ENCODE results near the gene ERG. TPM values are rescaled to one million over a fixed set of nuclear protein-coding genes. Genes with fewer than 3 reads are reported as not detected.

The ERG gene
- polyA plus RNA-seq, 1 experiment, result not detected

DNA sequence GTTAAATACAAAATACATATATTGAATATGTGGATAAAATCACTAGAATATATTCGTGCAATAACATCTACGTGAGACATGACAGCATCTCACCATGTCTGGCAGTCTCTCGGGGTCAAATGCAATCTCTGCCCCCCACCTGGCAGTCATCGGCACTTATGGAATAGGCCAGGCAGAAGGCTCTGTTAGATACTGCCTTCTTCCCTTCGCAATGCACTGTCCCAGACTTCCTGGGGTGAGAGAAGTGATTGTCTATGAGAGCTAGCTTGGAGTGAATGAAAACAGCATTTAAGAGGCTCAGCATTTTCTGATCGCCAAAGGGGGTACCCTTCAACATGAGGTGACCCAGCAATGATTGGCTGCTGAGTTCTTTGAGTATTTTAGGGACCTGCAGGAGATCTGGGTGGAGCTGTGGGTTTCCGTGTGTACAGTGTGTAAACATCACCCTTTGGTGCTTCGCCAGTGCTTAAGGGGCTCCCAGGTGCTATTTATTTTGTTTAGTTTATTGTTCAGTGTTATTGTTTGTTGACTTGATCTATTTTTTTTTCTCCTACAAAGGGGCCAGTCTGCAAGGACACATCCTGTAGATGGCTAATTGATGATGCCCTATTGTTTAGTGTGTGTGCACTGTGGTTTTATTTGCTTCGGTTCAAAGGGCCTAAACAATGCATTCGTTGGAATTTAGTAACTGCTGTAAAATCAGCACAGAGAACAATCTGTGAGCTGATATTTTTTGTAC is 10.2 kb downstream of the ERG start:
- H3K27ac ChIP-seq (ENCODE audit: low read depth, low read length), result no peak overlapping the region
- POLR2A ChIA-PET, result no interaction called here
- DNase-seq (ENCODE audit: low read depth, low spot score), result no peak
- peaks cover 10% of the 10 kb centered on the region for H3K27me3 ChIP-seq (ENCODE audit: control insufficient read depth, insufficient read depth, low read length)
- H3K4me3 ChIP-seq (ENCODE audit: low read depth, low read length), result no peak overlapping the region
- TF ChIP-seq, protein P1, sequence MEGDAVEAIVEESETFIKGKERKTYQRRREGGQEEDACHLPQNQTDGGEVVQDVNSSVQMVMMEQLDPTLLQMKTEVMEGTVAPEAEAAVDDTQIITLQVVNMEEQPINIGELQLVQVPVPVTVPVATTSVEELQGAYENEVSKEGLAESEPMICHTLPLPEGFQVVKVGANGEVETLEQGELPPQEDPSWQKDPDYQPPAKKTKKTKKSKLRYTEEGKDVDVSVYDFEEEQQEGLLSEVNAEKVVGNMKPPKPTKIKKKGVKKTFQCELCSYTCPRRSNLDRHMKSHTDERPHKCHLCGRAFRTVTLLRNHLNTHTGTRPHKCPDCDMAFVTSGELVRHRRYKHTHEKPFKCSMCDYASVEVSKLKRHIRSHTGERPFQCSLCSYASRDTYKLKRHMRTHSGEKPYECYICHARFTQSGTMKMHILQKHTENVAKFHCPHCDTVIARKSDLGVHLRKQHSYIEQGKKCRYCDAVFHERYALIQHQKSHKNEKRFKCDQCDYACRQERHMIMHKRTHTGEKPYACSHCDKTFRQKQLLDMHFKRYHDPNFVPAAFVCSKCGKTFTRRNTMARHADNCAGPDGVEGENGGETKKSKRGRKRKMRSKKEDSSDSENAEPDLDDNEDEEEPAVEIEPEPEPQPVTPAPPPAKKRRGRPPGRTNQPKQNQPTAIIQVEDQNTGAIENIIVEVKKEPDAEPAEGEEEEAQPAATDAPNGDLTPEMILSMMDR (IDR thresholded peaks at IDR 0.05; ENCODE audit: low read depth, low read length), result no peak
- H3K9me3 ChIP-seq (ENCODE audit: control insufficient read depth, insufficient read depth, low read length), result no peaks in the 10 kb centered on the region
- CTCF ChIA-PET, result no interaction called here

DNA sequence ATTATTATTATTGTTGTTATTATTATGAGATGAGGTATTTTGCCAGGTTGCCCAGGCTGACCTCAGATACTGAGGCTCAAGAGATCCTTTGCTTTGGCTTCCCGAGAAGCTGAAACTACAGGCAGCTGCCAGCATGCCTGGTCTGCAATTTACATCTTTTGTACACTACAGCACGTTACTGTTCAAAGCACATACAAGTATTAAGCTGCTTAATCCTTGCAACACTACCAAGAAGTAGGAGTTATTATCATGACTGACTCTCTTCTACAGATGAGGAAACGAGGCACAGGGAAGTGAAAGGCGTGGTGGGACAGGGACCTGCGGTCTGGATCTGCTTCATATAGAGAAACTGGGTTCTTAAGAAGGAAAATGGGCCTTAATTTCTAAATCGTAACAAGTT is 11.6 kb downstream of the ERG start:
- no peak overlapping the region for H3K4me3 ChIP-seq (ENCODE audit: low read depth, low read length)
- POLR2A ChIA-PET, result no interaction called here
- H3K9me3 ChIP-seq (ENCODE audit: control insufficient read depth, insufficient read depth, low read length), result no peaks in the 10 kb centered on the region
- CTCF ChIA-PET, result no interaction called here
- TF ChIP-seq, protein P1 (IDR thresholded peaks at IDR 0.05; ENCODE audit: low read depth, low read length), result no peak
- DNase-seq (ENCODE audit: low read depth, low spot score), result no peak
- H3K27me3 ChIP-seq (ENCODE audit: control insufficient read depth, insufficient read depth, low read length), result peaks cover 10% of the 10 kb centered on the region
- no peak overlapping the region for H3K27ac ChIP-seq (ENCODE audit: low read depth, low read length)

- peaks cover 10% of the 10 kb centered on the region for H3K27me3 ChIP-seq (ENCODE audit: control insufficient read depth, insufficient read depth, low read length)
- H3K9me3 ChIP-seq (ENCODE audit: control insufficient read depth, insufficient read depth, low read length), result no peaks in the 10 kb centered on the region
- TF ChIP-seq, protein P1 (IDR thresholded peaks at IDR 0.05; ENCODE audit: low read depth, low read length), result no peak
- ChIA-PET CTCF (no interaction called here), POLR2A (no interaction called here)
- no peak overlapping the region for H3K27ac ChIP-seq (ENCODE audit: low read depth, low read length)
- DNase-seq (ENCODE audit: low read depth, low spot score), result peak; percentile 2
- H3K4me3 ChIP-seq (ENCODE audit: low read depth, low read length), result no peak overlapping the region
These were observed 12.1 kb downstream of the ERG start for GRCh38 chr21:38486221-38486620.

DNA sequence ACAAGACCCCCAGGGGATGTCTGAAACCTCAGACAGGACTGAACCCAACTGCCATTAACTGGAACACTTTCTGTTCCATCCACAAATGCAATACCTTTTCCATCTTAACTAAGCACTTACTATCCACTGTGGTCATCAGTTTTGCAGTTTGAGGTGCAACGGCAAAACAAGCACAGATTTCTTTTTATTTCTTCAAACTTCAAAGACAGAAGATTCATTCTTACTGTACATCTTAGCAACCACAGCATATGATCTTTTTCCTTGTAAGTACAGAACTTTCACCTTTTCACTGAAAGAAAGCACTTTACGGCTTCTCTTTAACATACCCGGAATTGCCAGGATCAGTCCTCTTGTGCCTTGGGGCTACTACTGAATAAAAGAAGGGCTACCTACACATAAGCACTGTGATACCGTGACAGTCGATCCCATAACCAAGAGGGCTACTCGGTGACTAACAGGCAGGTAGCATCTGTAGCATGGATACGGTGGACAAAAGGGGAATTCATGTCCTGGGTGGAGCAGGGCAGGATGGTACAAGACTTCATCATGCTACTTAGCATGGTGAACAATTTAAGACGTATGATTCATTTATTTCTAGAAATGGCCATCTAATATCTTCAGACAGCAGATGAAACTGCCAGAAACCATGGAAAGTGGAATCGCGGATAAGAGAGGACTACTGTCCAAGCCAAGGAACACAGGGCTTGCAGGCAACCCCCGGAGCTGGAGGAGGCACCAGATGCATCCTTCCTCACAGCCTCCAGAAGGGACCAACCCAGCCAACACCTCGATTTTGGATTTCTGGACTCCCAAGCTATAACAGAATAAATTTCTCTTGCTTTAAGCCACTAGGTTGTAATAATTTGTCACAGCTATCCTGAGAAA is 18.4 kb downstream of the ERG start:
- Histone ChIP-seq H3K4me3 (ENCODE audit: low read depth, low read length) (no peak overlapping the region), H3K9me3 (ENCODE audit: control insufficient read depth, insufficient read depth, low read length) (no peaks in the 10 kb centered on the region), H3K27me3 (ENCODE audit: control insufficient read depth, insufficient read depth, low read length) (peaks cover 4% of the 10 kb centered on the region), H3K27ac (ENCODE audit: low read depth, low read length) (no peak overlapping the region)
- DNase-seq (ENCODE audit: low read depth, low spot score), result no peak
- POLR2A ChIA-PET, result no interaction called here
- TF ChIP-seq, protein P1 (IDR thresholded peaks at IDR 0.05; ENCODE audit: low read depth, low read length), result no peak
- CTCF ChIA-PET, result no interaction called here

GRCh38 chr21:38478782-38479181 is 19.5 kb downstream of the ERG start:
- TF ChIP-seq, protein P1 (IDR thresholded peaks at IDR 0.05; ENCODE audit: low read depth, low read length), result no peak
- Histone ChIP-seq H3K4me3 (ENCODE audit: low read depth, low read length) (no peak overlapping the region), H3K27ac (ENCODE audit: low read depth, low read length) (no peak overlapping the region), H3K9me3 (ENCODE audit: control insufficient read depth, insufficient read depth, low read length) (no peaks in the 10 kb centered on the region), H3K27me3 (ENCODE audit: control insufficient read depth, insufficient read depth, low read length) (peaks cover 4% of the 10 kb centered on the region)
- POLR2A ChIA-PET, result no interaction called here
- CTCF ChIA-PET, result no interaction called here
- DNase-seq (ENCODE audit: low read depth, low spot score), result no peak
